Breast epithelium (tissue), 4 donors: ENCODE data around the gene MPRIP. TPM values are rescaled to one million over a fixed set of nuclear protein-coding genes. Genes with fewer than 3 reads are reported as not detected.
A peak's percentile ranks its signal among the peaks of the same experiment; 100 is the strongest.
"Not testable (repeated sequence)": the region's sequence is repeated elsewhere in the genome, so short reads cannot be mapped to it uniquely, and the experiment has no call there.

Source experiments
- DNase-seq, 2 donors: peaks; one replicate each; pipeline ENCODE4 v3.0.0-alpha.2; 2019; ENCODE audit warnings: low spot score in 2 of 2
- H3K27ac ChIP-seq, 2 donors: fragments of 200-600 bp; sonication (generic) in 1 of 2; one replicate each; pipeline ENCODE4 v1.5.1; 2016 to 2019; ENCODE audit warnings: mild to moderate bottlenecking in 1 of 2
- H3K27me3 ChIP-seq, 2 donors: fragments of 200-600 bp; sonication (generic) in 1 of 2; one replicate each; pipeline versions ENCODE4 v1.5.1 to v1.6.0; 2017 to 2019; ENCODE audit warnings: control low read depth in 1 of 2, mild to moderate bottlenecking in 1 of 2
- H3K36me3 ChIP-seq: fragments of 200-600 bp; one replicate; pipeline ENCODE4 v1.5.1; 2019
- H3K4me1 ChIP-seq, 2 donors: fragments of 200-600 bp; sonication (generic); one replicate each; pipeline ENCODE4 v1.5.1; 2016 to 2019; ENCODE audit warnings: control low read depth in 1 of 2
- H3K4me3 ChIP-seq, 3 donors: fragments of 200-600 bp; sonication (generic); 1 replicate in 2 of 3; 2 replicates in 1 of 3; pipeline ENCODE4 v1.5.1; 2016 to 2019; ENCODE audit warnings: mild to moderate bottlenecking in 3 of 3, moderate library complexity in 2 of 3
- H3K9me3 ChIP-seq, 2 donors: fragments of 200-600 bp; sonication (generic) in 1 of 2; one replicate each; pipeline ENCODE4 v1.5.1; 2016 to 2019; ENCODE audit warnings: control low read depth in 1 of 2
- CTCF ChIP-seq, 3 donors: fragments of 450-650 bp; IDR thresholded peaks; one replicate each; pipeline ENCODE4 v1.5.1; 2016 to 2017; ENCODE audit warnings: antibody characterized with exemption in 3 of 3, mild to moderate bottlenecking in 3 of 3, moderate library complexity in 3 of 3
- POLR2A ChIP-seq: fragments of 450-650 bp; IDR thresholded peaks from one replicate; pipeline ENCODE4 v1.6.1; 2016; ENCODE audit warnings: antibody characterized with exemption, mild to moderate bottlenecking, moderate library complexity
- POLR2AphosphoS5 ChIP-seq, 3 donors: sonication (generic); formaldehyde crosslinking; IDR thresholded peaks; one replicate each; pipeline ENCODE4 v1.6.1; 2017; ENCODE audit warnings: antibody characterized with exemption in 3 of 3
- intact Hi-C: fragments of 100-400 bp; cut with DNase I; formaldehyde crosslinking; loops from one replicate; pipeline ENCODE4 v1.15.1; 2023; ENCODE audit warnings: low total_unique reads
- total RNA-seq, 3 donors: library from RNA; depleted of rRNA; stranded (reverse); fragments of >200 nt; gene quantifications; one replicate each; pipeline ENCODE4 v1.1.0, GENCODE V29; 2016

The MPRIP gene
- total RNA-seq, 3 donors from 2014 or later = 93.1 to 136 (median 124) TPM

DNA sequence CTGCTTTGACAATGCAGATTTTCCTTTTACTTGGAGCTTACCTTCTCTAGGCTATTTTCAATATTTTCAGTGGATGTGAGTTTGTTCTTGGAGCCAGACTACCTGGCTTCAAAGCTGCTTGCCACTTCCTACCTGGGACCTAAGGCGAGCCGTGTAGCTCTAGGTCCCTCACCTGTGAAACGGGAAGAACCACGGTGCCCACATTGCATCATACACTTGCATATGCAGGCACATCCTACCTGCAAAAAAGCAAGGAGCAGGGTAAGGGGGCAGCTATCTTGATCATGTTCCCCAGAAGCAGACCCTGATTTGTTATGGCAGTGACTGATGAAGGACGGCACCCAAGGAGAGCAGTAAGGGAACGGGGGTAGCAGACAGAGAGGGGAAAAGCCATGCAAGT lies 27.0 kb upstream of the MPRIP start:
- H3K27me3 ChIP-seq = no peaks in the 10 kb centered on the region
- H3K27ac ChIP-seq = no peak overlapping the region
- H3K9me3 ChIP-seq = no peaks in the 10 kb centered on the region
- TF ChIP-seq CTCF (IDR thresholded peaks at IDR 0.05) (no peak), POLR2A (no peak), POLR2AphosphoS5 (IDR thresholded peaks at IDR 0.05) (no peak)
- H3K4me1 ChIP-seq = no peaks in the 10 kb centered on the region
- no peak for DNase-seq
- H3K36me3 ChIP-seq = no peaks in the 10 kb centered on the region
- intact Hi-C loops = no loop called here
- no peak overlapping the region for H3K4me3 ChIP-seq

GRCh38 chr17:17016199-17017197 lies 25.8 kb upstream of the MPRIP start:
- H3K27ac ChIP-seq, H3K9me3 ChIP-seq, H3K4me1 ChIP-seq, intact Hi-C loops, H3K36me3 ChIP-seq, H3K27me3 ChIP-seq, H3K4me3 ChIP-seq, DNase-seq: not testable (repeated sequence)

DNA sequence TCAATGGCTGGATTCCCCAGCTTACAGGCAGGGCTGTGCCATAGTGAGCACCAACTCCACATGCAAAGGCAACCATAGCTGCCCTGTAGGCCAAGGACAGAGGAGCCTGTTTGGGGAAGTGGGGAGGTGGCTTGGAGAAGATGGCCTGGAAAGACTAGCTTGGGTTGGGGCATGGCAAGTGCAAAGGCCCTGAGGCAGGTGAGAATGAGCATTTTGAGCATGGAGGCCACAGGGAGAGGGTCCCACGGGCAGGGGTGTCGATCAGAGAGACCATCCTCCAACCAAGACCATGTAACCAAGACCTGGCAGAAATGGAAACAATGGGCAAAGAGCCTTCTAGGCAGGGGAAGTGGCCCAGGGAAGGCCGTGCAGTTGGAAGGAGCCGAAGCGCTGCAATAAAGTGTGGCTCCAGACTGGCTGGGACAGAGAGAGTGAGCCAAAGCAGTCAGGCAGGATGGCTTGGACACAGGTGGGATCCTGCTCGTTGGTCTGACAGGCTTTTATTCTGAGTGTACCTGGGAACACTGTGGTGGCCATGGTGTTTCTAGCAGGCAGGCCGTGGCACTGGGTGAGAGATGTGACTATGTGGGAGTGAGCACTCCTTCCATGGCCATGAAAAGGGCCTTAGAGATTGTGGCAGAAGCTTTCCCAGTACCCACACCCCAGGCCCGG lies 24.8 kb upstream of the MPRIP start:
- peak overlapping the region; percentile 76 to 78 for H3K27ac ChIP-seq
- intact Hi-C loops = no loop called here
- H3K36me3 ChIP-seq = no peaks in the 10 kb centered on the region
- H3K4me3 ChIP-seq = no peak overlapping the region
- no peaks in the 10 kb centered on the region for H3K9me3 ChIP-seq
- H3K27me3 ChIP-seq = no peaks in the 10 kb centered on the region
- TF ChIP-seq CTCF (IDR thresholded peaks at IDR 0.05) (no peak), POLR2AphosphoS5 (IDR thresholded peaks at IDR 0.05) (no peak), POLR2A (no peak)
- DNase-seq = no peak
- H3K4me1 ChIP-seq = no peaks in the 10 kb centered on the region

GRCh38 chr17:17018021-17018441 lies 24.2 kb upstream of the MPRIP start:
- Histone ChIP-seq H3K27me3 (no peaks in the 10 kb centered on the region), H3K36me3 (no peaks in the 10 kb centered on the region), H3K9me3 (no peaks in the 10 kb centered on the region), H3K4me1 (no peaks in the 10 kb centered on the region), H3K27ac (peak overlapping the region; percentile 76 to 78), H3K4me3 (no peak overlapping the region)
- TF ChIP-seq CTCF (IDR thresholded peaks at IDR 0.05) (no peak), POLR2A (no peak)
- intact Hi-C loops = no loop called here
- peak in 1 of 2 donors; percentile 47 for DNase-seq

- peak in 1 of 3 donors; percentile 67 for TF ChIP-seq POLR2AphosphoS5 (IDR thresholded peaks at IDR 0.05)
- TF ChIP-seq POLR2A = no peak
- TF ChIP-seq CTCF (IDR thresholded peaks at IDR 0.05) = no peak
- Histone ChIP-seq H3K9me3 (no peaks in the 10 kb centered on the region), H3K36me3 (no peaks in the 10 kb centered on the region), H3K4me3 (no peak overlapping the region), H3K27ac (peak overlapping the region; percentile 76 to 78), H3K27me3 (no peaks in the 10 kb centered on the region), H3K4me1 (no peaks in the 10 kb centered on the region)
- DNase-seq = peak; percentile 79 to 81
- intact Hi-C loops = no loop called here
Measured at GRCh38 chr17:17018612-17019429, 23.4 kb upstream of the MPRIP start.
